ENCODE data around the gene CDKL4.

DNA sequence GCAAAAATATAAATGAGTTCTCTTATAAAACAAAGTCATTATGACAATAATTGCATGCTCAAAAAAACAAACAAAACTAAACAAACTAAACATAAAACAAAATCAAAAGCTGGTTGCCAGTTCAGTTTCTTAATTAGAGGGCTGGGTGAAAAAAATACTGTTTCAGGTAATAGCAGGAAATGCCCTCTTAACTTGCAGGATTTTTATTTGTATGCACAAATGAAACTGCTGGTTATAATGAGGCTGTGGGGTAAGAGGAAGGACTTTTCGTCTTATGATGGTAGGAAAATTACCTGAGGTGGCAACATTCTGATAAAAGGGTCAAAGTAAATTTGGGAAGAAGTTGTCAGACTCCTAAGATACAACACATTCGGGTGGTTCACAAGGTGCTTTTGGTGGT lies 21.5 kb upstream of the CDKL4 start:
- TF ChIP-seq ZNF263 (CRISPR knock-in tag; IDR thresholded peaks at IDR 0.05; ENCODE audit: low read depth) (no peak), ZNF121 (CRISPR knock-in tag; IDR thresholded peaks at IDR 0.05) (no peak), TCF7 (CRISPR knock-in tag; IDR thresholded peaks at IDR 0.05; ENCODE audit: low read depth) (no peak), RELA (CRISPR knock-in tag; IDR thresholded peaks at IDR 0.05; ENCODE audit: borderline replicate concordance) (no peak), ESRRA (CRISPR knock-in tag; IDR thresholded peaks at IDR 0.05; ENCODE audit: borderline replicate concordance) (no peak), ZNF232 (CRISPR knock-in tag; IDR thresholded peaks at IDR 0.05) (no peak), JUN (CRISPR knock-in tag; IDR thresholded peaks at IDR 0.05) (no peak)
- TF ChIP-seq, protein P1, sequence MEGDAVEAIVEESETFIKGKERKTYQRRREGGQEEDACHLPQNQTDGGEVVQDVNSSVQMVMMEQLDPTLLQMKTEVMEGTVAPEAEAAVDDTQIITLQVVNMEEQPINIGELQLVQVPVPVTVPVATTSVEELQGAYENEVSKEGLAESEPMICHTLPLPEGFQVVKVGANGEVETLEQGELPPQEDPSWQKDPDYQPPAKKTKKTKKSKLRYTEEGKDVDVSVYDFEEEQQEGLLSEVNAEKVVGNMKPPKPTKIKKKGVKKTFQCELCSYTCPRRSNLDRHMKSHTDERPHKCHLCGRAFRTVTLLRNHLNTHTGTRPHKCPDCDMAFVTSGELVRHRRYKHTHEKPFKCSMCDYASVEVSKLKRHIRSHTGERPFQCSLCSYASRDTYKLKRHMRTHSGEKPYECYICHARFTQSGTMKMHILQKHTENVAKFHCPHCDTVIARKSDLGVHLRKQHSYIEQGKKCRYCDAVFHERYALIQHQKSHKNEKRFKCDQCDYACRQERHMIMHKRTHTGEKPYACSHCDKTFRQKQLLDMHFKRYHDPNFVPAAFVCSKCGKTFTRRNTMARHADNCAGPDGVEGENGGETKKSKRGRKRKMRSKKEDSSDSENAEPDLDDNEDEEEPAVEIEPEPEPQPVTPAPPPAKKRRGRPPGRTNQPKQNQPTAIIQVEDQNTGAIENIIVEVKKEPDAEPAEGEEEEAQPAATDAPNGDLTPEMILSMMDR (IDR thresholded peaks at IDR 0.05) = no peak
- TF ChIP-seq, protein P2, sequence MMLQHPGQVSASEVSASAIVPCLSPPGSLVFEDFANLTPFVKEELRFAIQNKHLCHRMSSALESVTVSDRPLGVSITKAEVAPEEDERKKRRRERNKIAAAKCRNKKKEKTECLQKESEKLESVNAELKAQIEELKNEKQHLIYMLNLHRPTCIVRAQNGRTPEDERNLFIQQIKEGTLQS (CRISPR knock-in tag; conservative IDR thresholded peaks at IDR 0.05) = no peak
- TF ChIP-seq, protein P3, sequence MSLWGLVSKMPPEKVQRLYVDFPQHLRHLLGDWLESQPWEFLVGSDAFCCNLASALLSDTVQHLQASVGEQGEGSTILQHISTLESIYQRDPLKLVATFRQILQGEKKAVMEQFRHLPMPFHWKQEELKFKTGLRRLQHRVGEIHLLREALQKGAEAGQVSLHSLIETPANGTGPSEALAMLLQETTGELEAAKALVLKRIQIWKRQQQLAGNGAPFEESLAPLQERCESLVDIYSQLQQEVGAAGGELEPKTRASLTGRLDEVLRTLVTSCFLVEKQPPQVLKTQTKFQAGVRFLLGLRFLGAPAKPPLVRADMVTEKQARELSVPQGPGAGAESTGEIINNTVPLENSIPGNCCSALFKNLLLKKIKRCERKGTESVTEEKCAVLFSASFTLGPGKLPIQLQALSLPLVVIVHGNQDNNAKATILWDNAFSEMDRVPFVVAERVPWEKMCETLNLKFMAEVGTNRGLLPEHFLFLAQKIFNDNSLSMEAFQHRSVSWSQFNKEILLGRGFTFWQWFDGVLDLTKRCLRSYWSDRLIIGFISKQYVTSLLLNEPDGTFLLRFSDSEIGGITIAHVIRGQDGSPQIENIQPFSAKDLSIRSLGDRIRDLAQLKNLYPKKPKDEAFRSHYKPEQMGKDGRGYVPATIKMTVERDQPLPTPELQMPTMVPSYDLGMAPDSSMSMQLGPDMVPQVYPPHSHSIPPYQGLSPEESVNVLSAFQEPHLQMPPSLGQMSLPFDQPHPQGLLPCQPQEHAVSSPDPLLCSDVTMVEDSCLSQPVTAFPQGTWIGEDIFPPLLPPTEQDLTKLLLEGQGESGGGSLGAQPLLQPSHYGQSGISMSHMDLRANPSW (CRISPR knock-in tag; conservative IDR thresholded peaks at IDR 0.05; ENCODE audit: low read depth) = no peak

Data from WTC11 (cell line).